GM21786 (cell line): Measurements from ENCODE around the gene EXOC1.
A peak's percentile ranks its signal among the peaks of the same experiment; 100 is the strongest.

ENCODE experiments used
- ATAC-seq: cut with Tn5 transposase; IDR thresholded peaks from one replicate; pipeline ENCODE4 v1.9.1; 2021; ENCODE audit not compliant: unreplicated experiment

EXOC1 gene

GRCh38 chr4:55854129-55854528 is 681 bp downstream of the EXOC1 start:
- ATAC-seq = no peak

DNA sequence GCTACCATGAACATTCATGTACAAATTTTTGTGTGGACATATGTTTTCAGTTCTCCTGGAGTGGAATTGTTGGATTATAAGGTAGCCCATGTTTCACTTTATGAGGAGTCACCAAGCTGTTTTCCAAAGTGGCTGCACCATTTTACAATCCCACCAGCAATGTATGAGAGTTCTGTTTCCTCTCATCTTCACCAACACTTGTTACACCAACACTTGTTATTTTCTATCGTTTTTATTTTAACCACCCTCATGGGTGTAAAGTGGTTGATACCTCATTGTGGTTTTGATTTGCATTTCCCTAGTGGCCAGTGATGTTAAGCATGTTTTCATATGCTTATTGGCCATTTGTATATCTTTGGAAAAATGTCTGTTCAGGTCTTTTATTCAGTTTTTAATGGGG is 4.1 kb downstream of the EXOC1 start:
- no peak for ATAC-seq

GRCh38 chr4:55859711-55860110 is 6.3 kb downstream of the EXOC1 start:
- no peak for ATAC-seq

DNA sequence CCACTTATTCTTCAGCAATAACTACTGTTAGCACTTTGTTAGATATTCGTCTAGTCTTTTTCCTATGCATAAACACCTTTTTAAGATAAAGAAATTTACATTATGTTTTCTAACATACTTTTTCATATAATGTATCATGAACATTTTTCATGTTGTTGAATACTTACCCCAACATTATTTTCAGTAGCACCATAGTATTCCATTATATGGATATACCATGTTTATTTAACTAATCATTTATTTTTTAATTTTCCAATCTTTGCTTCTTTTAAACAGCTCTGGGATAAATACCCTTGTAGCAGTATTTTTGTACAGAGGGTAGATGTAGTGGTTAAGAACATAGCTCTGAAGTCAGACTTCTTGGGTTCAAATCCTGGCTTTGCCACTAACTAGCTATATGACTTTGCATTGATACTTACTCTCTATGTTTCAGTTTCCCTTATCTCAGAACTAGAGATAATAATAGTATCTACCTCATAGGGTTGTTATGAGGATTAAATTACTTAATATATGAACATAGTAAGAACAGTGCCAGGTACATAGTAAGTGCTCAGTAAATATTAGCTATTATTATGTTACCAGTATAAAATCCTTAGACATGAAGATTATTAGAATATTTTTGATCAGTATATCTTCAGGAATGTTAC is 11.3 kb downstream of the EXOC1 start:
- no peak for ATAC-seq

DNA sequence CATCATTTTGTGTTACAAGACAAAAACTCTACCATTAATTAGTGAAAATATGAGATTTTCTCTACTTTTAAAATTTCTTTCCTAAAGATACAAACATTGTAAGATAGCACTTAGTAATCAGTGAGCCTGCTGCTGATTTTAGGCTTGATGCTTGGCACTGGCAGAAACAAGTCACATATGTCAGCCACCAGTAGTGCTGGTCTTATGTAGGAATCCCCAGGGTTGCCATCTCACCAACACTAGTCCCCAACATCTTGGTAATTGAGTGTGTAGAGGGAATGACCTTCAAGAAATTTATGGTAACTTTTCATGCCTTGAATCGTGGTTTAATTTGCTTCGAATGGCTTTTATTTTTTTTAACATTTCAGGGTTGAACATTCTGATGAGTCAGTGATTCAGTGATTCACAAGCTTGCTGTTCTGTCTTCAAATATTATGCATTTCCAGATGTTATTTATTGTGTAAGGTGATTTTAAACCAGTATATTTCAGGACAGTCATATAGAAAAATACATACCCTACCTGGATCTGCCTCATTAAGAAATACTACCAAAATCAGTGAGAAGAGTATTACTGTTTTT is 11.9 kb downstream of the EXOC1 start:
- ATAC-seq = no peak

DNA sequence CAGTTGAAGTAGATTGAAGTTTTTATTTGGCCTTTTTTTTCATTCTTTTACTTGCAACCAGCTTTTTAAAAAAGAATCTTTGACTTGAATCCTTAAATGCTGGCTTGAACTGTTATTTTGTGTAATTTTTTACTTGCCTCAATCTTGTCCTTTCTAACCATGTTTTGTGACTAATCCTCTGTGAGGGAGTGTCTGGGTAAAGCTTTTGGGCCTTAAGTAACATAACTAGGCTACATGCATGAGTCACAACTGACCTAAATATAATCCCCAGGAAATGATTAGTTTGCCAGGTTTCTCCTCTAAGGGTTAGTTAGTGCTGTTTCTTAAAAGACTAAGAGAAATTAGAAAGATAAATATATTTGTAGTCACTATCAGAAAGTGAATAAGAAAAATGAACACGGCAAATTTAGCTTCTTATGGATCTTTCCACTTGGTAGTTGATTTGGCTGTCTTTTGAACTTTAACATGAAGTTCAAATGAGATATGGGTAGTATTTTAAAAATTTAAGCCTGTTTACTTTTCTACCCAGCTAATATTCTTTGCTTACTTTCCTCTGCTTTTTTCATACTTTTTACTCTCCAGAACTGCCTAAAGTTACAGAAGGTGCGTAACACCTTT is 13.0 kb downstream of the EXOC1 start:
- peak; percentile 91 for ATAC-seq

- peak; percentile 82 for ATAC-seq
These were observed 13.6 kb downstream of the EXOC1 start for GRCh38 chr4:55866973-55867574.

DNA sequence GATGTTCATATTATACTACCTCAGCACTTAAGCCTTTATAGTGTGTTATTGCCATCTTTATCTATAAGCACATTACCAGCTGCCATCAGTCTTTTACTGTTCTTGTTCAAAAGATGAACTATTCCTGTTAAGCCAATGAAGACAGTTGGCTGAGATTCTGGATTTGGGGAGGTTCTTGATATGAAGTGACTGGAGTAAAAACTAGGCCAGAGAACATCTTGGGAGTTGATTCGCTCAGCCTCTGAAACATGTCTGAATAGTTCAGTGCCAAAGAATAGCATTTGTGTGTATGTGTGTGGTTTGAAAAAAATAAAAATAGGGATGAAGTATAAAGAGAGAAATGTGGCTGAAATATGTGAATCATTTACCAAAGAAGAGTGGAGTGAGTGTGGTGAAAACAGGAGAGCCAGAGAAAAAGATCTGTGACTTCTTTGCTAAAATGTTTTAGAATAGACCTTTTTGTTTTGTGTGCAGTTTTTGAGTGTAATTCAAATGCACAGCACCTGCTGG is 15.2 kb downstream of the EXOC1 start:
- ATAC-seq = no peak

- no peak for ATAC-seq
These were observed 17.9 kb downstream of the EXOC1 start for GRCh38 chr4:55871299-55871800.

DNA sequence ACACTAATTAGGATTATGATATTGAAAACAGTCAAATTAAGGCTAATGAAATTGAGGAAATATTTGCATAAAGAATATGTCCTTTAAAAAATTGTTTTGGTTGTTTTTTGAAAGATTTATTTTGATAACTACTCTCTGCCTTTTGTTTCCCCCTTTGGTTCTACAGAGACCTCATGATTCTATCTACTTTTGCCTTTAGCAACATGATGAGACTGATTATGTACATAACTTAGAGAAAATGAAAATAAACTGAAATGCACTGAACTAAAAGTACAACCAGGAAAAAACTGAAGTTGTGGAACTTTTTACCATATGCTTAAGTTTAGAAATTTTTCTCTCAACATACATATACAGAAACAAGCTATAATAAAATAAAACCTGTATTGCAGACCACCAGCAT is 21.4 kb downstream of the EXOC1 start:
- ATAC-seq = no peak

DNA sequence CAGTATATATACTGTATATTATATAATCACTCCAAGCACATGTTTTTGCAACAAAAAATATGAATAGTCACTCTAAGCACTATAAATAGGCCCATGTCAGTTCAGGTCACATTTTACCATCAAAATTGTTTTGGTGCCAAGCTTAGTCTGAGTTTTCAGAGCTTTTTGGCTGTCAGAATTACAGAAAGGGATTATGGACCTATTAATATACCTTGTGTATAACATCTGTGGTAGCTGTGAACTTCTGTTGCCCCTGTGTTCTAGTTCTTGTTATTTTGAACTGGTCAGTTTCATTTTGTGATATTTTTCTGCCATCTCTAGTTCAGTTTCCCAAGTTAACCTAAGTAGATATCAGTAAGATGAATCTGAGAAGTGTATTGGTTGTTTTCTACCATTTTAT is 22.9 kb downstream of the EXOC1 start:
- ATAC-seq = no peak

- ATAC-seq = no peak
These were observed 25.8 kb downstream of the EXOC1 start for GRCh38 chr4:55879224-55879623.

GRCh38 chr4:55880652-55881280 is 27.3 kb downstream of the EXOC1 start:
- no peak for ATAC-seq

- ATAC-seq = no peak
These were observed 30.8 kb downstream of the EXOC1 start for GRCh38 chr4:55884093-55884850.

GRCh38 chr4:55884851-55885219 is 31.4 kb downstream of the EXOC1 start:
- no peak for ATAC-seq

DNA sequence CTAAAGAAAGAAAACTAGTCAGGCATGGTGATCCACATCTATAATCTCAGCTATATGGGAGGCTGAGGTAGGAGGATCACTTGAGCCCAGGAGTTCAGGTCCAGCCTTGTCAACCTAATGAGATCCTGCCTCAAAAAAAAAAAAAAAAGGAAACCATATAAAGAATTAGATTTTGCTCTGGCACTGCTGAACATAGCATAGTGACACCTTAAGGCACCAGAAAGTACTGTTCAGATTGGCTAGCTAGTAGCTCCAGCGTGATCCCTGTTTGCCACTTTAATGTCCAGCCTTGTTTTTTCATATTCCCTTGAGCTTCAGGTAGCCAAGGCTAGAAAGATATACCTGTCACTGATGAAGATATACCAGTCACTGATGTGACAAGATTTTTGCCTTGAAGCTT is 34.1 kb downstream of the EXOC1 start:
- ATAC-seq = no peak

GRCh38 chr4:55892156-55892555 is 38.7 kb downstream of the EXOC1 start:
- no peak for ATAC-seq

DNA sequence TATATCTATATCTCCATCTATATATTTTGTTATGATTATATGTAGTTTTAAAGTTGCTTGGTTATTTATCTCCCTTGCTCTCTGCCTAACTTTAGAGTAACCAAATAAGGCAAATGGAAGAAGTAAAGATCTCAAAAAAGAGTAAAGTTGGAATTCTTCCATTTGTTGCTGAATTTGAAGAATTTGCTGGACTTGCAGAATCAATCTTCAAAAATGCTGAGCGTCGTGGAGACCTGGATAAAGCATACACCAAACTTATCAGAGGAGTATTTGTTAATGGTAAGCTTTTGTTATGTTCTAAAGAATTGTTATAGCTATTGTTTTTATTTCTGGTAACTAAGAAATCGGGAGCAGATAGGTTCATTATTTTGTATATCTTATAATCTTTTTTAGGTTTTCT is 43.2 kb downstream of the EXOC1 start:
- ATAC-seq = no peak

DNA sequence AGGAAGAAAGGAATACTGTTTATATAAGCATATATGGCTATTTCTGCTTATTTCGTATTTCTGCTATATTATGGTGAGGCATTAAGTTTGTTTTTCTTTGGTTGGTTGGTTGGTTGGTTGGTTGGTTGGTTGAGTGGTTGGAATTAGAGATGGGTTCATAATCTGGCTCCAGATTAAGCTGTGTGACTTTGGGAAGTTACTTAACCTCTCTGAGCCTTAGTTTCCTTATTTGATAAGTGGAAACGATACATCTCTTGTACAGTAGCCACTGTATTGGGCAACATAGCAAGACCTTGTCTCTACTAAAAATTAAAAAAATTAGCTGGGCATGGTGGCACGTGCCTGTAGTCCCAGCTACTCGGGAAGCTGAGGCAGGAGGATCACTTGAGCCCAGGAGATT is 49.2 kb downstream of the EXOC1 start:
- no peak for ATAC-seq

DNA sequence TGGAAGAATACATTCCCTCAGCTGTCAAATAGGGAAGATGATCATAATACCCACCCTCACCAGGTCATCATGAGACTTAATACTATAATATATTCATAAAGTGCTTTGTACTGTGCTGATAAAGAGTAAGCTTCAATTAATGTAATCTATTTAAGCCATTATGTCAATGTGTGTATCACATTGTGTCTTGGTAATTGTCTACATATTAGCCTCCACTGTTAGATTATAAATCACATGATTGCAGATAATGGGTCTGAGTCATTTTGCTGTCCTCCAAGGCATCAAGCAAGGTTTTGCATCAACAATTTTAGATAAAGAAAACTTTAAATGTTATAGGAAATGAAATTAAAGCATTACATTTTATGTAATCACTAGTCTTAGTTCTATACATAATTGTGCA is 50.1 kb downstream of the EXOC1 start:
- no peak for ATAC-seq

- no peak for ATAC-seq
These were observed 51.1 kb downstream of the EXOC1 start for GRCh38 chr4:55904576-55904975.
